Liver (tissue), 3 donors: ENCODE measurements around the gene TNKS2.

Experiments
- GABPA ChIP-seq, 2 donors: IDR thresholded peaks in 1 of 2; conservative IDR thresholded peaks in 1 of 2; 2 replicates each; pipeline ENCODE4 v1.6.1; 2016; ENCODE audit warnings: antibody characterized with exemption in 2 of 2, mild to moderate bottlenecking in 1 of 2, moderate library complexity in 1 of 2
- JUND ChIP-seq, 2 donors: IDR thresholded peaks; 2 replicates each; pipeline ENCODE4 v1.6.1; 2016; ENCODE audit warnings: antibody characterized with exemption in 2 of 2
- TF ChIP-seq, protein P1 (sequence below): fragments of 150-350 bp; IDR thresholded peaks from 2 replicates; pipeline ENCODE4 v1.5.1; 2017; ENCODE audit warnings: improper control_type of control experiment, low read depth, low read length; ENCODE audit not compliant: missing input control
- TF ChIP-seq, protein P2 (sequence below): IDR thresholded peaks from 2 replicates; pipeline ENCODE4 v1.6.1; 2016; ENCODE audit warnings: antibody characterized with exemption
- donor health status: healthy.
- donor health status: healthy.

DNA sequence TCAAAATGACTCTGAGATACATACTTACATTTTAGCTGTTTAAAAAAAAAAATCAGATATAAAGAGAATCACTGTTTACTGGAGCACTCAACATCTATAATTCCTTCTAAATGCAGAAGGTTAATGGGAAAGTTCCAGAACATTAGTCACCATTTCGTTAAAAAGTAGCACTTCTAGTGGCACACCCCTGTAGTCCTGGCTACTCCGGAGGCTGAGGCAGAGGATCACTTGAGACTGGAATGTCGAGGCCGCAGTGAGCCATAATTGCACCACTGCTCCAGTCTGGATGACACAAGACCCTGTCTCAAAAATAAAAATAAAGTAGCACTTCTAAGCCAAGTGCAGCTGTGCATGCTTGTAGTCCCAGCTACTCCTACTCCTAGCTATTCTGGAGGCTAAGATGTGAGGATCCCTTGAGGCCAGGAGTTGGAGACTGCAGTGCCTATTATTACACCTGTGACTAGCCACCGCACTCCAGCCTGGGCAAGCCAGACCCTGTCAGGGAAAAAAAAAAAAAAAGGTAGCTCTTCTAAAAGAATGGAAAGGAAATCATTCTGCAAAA is 108.9 kb downstream of the TNKS2 start:
- TF ChIP-seq JUND (IDR thresholded peaks at IDR 0.05): no peak
- TF ChIP-seq, protein P1, sequence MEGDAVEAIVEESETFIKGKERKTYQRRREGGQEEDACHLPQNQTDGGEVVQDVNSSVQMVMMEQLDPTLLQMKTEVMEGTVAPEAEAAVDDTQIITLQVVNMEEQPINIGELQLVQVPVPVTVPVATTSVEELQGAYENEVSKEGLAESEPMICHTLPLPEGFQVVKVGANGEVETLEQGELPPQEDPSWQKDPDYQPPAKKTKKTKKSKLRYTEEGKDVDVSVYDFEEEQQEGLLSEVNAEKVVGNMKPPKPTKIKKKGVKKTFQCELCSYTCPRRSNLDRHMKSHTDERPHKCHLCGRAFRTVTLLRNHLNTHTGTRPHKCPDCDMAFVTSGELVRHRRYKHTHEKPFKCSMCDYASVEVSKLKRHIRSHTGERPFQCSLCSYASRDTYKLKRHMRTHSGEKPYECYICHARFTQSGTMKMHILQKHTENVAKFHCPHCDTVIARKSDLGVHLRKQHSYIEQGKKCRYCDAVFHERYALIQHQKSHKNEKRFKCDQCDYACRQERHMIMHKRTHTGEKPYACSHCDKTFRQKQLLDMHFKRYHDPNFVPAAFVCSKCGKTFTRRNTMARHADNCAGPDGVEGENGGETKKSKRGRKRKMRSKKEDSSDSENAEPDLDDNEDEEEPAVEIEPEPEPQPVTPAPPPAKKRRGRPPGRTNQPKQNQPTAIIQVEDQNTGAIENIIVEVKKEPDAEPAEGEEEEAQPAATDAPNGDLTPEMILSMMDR: no peak
- TF ChIP-seq GABPA (IDR thresholded peaks at IDR 0.05 in 1 of 2, conservative IDR thresholded peaks at IDR 0.05 in 1 of 2): no peak
- TF ChIP-seq, protein P2, sequence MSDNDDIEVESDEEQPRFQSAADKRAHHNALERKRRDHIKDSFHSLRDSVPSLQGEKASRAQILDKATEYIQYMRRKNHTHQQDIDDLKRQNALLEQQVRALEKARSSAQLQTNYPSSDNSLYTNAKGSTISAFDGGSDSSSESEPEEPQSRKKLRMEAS: no peak
